Mammary epithelial cell (primary cell): ENCODE data around the gene CHRM3.

ENCODE experiments used
- EZH2 ChIP-seq: IDR thresholded peaks from 2 replicates; pipeline ENCODE4 v1.6.1; 2012; ENCODE audit warnings: low read length, inconsistent platforms, borderline replicate concordance
- TF ChIP-seq, protein P1 (sequence below), 2 donors: IDR thresholded peaks in 1 of 2; conservative IDR thresholded peaks in 1 of 2; 2 replicates each; pipeline ENCODE4 v1.5.1; 2011 to 2012; ENCODE audit warnings: inconsistent platforms in 2 of 2, low read length in 2 of 2, mild to moderate bottlenecking in 2 of 2, control low read depth in 1 of 2, low read depth in 1 of 2; ENCODE audit not compliant: insufficient read depth in 1 of 2; ENCODE audit errors: extremely low read depth in 1 of 2

DNA sequence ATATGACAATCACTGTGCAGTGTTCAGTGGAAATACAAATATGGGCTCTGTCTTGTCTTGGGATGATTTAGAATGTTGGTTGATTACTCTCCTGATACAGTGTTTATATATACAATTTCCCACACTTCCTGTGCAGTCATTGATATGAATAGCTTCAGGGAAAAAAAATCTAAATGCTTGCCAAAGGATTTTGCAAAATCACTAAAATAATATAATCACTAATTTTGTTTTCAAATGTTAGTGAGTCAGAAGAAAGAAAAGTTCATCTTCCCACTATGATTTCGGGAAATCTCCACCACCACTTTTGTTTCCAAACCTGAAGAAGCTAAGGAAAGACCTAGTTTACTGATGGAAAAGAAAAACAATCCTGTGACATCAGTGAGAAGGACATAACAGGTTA lies 32.1 kb upstream of the CHRM3 start:
- TF ChIP-seq, protein P1, sequence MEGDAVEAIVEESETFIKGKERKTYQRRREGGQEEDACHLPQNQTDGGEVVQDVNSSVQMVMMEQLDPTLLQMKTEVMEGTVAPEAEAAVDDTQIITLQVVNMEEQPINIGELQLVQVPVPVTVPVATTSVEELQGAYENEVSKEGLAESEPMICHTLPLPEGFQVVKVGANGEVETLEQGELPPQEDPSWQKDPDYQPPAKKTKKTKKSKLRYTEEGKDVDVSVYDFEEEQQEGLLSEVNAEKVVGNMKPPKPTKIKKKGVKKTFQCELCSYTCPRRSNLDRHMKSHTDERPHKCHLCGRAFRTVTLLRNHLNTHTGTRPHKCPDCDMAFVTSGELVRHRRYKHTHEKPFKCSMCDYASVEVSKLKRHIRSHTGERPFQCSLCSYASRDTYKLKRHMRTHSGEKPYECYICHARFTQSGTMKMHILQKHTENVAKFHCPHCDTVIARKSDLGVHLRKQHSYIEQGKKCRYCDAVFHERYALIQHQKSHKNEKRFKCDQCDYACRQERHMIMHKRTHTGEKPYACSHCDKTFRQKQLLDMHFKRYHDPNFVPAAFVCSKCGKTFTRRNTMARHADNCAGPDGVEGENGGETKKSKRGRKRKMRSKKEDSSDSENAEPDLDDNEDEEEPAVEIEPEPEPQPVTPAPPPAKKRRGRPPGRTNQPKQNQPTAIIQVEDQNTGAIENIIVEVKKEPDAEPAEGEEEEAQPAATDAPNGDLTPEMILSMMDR (conservative IDR thresholded peaks at IDR 0.05 in 1 of 2, IDR thresholded peaks at IDR 0.05 in 1 of 2; ENCODE audit: extremely low read depth in 1 of 2, insufficient read depth in 1 of 2, low read depth in 1 of 2, low read length in 2 of 2): no peak
- TF ChIP-seq EZH2: no peak
